K562 (cell line): Measurements from ENCODE around the gene TMEM260. TPM values are rescaled to one million over a fixed set of nuclear protein-coding genes. Genes with fewer than 3 reads are reported as not detected.

ENCODE experiments used
- CXXC5 ChIP-seq: fragments of 250-450 bp; sonication (Bioruptor Pico); IDR thresholded peaks from 2 replicates; pipeline ENCODE4 v1.8.0; 2022; ENCODE audit warnings: inconsistent platforms, mild to moderate bottlenecking, moderate library complexity
- FOXM1 ChIP-seq, 2 experiments: fragments of 450-650 bp in 1 of 2; sonication (generic) in 1 of 2; formaldehyde crosslinking in 1 of 2; IDR thresholded peaks; 2 replicates each; pipeline versions ENCODE4 v1.6.1 to v1.9.0; 2017 to 2022; ENCODE audit warnings: low read depth in 2 of 2, mild to moderate bottlenecking in 2 of 2, missing genetic modification reagents in 1 of 2, moderate library complexity in 1 of 2
- FUS ChIP-seq: fragments of 200-400 bp; formaldehyde crosslinking; optimal IDR thresholded peaks from 2 replicates; pipeline ENCODE3; 2017; ENCODE audit warnings: low read depth, low read length
- HDAC1 ChIP-seq, 2 experiments: fragments of 450-650 bp; IDR thresholded peaks; 2 replicates each; pipeline ENCODE4 v1.6.1; 2016 to 2017; ENCODE audit warnings: inconsistent platforms in 1 of 2, mild to moderate bottlenecking in 1 of 2, moderate library complexity in 1 of 2
- HNRNPL ChIP-seq: fragments of 200-400 bp; formaldehyde crosslinking; IDR thresholded peaks from 2 replicates; pipeline ENCODE4 v1.6.1; 2017; ENCODE audit warnings: low read depth, mild to moderate bottlenecking, low read length
- MCM2 ChIP-seq: fragments of 450-650 bp; IDR thresholded peaks from 2 replicates; pipeline ENCODE4 v1.6.1; 2017; ENCODE audit warnings: low read depth, mild to moderate bottlenecking
- PML ChIP-seq: IDR thresholded peaks from 2 replicates; pipeline ENCODE4 v1.6.1; 2012; ENCODE audit warnings: low read length, inconsistent platforms
- RHOXF2B ChIP-seq: fragments of 250-450 bp; sonication (Bioruptor Pico); conservative IDR thresholded peaks from 2 replicates; pipeline ENCODE4 v1.5.1; 2021
- polyA plus RNA-seq, 8 experiments: library from polyadenylated mRNA; depleted of rRNA in 4 of 8; stranded (reverse) in 5 of 8; unstranded in 3 of 8; fragments of >200 nt; fragmentation: Nextera tagmentation in 2 of 8; fragmentation: Illumina TruSeq in 1 of 8; extraction: Ambion mirVana in 2 of 8; extraction: Trizol in 1 of 8; gene quantifications; 2 replicates each; pipeline versions ENCODE4 v1.2.1 to v1.2.3, GENCODE V29; 2011 to 2014; ENCODE audit warnings: inconsistent platforms in 1 of 8, missing spikeins in 1 of 8
- total RNA-seq, 7 experiments: library from RNA; depleted of rRNA in 6 of 7; stranded (reverse); fragments of >200 nt in 6 of 7; fragmentation: Illumina TruSeq in 2 of 7; extraction: Trizol in 2 of 7; gene quantifications; 2 replicates each; pipeline versions ENCODE4 v1.2.1 to v1.2.3, GENCODE V29; 2011 to 2021; ENCODE audit warnings: low replicate concordance in 1 of 7
- TF ChIP-seq, protein P1 (sequence below): fragments of 450-650 bp; IDR thresholded peaks from 2 replicates; pipeline ENCODE4 v1.6.1; 2018; ENCODE audit not compliant: partially characterized antibody
- TF ChIP-seq, protein P2 (sequence below): fragments of 450-650 bp; IDR thresholded peaks from 2 replicates; pipeline ENCODE4 v1.6.1; 2014; ENCODE audit warnings: low read depth, mild to moderate bottlenecking, moderate library complexity, borderline replicate concordance
- TF ChIP-seq, protein P3 (sequence below): sonication (generic); formaldehyde crosslinking; IDR thresholded peaks from 2 replicates; pipeline ENCODE4 v1.8.1; 2023; ENCODE audit warnings: missing genetic modification reagents, mild to moderate bottlenecking, borderline replicate concordance
- TF ChIP-seq, protein P4 (sequence below): fragments of 450-650 bp; IDR thresholded peaks from 2 replicates; pipeline ENCODE4 v1.6.1; 2017; ENCODE audit warnings: antibody characterized with exemption, mild to moderate bottlenecking

The TMEM260 gene
- total and polyA plus RNA-seq, 9 of the 15 experiments (the other 6 are each of a cell fraction or from before 2014, with no cell fraction given) = 2.2 to 9.4 (median 6.0) TPM

DNA sequence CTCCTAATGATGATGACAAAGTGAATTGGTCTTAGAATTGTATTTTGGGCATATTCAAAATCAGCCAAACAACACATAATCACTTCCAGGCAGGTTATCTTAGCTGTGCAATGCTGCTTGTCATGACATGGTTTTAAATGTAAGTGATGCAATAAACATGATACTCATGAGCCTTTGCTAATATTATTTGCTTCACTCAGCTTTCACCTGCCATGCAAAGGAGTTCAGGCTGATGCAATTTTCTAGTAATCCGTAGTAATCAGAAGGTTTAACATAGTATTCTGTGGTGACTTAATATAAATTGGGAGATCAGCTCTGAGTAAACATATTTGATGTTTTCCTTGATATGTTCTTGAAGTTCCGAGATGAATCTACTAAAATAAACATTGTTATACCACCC, 29.1 kb downstream of the TMEM260 start (continued):
- TF ChIP-seq, protein P1, sequence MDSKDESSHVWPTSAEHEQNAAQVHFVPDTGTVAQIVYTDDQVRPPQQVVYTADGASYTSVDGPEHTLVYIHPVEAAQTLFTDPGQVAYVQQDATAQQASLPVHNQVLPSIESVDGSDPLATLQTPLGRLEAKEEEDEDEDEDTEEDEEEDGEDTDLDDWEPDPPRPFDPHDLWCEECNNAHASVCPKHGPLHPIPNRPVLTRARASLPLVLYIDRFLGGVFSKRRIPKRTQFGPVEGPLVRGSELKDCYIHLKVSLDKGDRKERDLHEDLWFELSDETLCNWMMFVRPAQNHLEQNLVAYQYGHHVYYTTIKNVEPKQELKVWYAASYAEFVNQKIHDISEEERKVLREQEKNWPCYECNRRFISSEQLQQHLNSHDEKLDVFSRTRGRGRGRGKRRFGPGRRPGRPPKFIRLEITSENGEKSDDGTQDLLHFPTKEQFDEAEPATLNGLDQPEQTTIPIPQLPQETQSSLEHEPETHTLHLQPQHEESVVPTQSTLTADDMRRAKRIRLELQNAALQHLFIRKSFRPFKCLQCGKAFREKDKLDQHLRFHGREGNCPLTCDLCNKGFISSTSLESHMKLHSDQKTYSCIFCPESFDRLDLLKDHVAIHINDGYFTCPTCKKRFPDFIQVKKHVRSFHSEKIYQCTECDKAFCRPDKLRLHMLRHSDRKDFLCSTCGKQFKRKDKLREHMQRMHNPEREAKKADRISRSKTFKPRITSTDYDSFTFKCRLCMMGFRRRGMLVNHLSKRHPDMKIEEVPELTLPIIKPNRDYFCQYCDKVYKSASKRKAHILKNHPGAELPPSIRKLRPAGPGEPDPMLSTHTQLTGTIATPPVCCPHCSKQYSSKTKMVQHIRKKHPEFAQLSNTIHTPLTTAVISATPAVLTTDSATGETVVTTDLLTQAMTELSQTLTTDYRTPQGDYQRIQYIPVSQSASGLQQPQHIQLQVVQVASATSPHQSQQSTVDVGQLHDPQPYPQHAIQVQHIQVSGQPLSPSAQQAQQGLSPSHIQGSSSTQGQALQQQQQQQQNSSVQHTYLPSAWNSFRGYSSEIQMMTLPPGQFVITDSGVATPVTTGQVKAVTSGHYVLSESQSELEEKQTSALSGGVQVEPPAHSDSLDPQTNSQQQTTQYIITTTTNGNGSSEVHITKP = no peak
- TF ChIP-seq RHOXF2B (CRISPR knock-in tag) (no peak), FOXM1 (IDR thresholded peaks at IDR 0.05; ENCODE audit: low read depth) (peak; percentile 24; the same call in 1 of the 2 replicates), FOXM1 (CRISPR knock-in tag; IDR thresholded peaks at IDR 0.05; ENCODE audit: low read depth) (no peak), PML (no peak), FUS (no peak), CXXC5 (no peak), HDAC1 (IDR thresholded peaks at IDR 0.05) (no peak), MCM2 (no peak), HNRNPL (no peak)
- TF ChIP-seq, protein P2, sequence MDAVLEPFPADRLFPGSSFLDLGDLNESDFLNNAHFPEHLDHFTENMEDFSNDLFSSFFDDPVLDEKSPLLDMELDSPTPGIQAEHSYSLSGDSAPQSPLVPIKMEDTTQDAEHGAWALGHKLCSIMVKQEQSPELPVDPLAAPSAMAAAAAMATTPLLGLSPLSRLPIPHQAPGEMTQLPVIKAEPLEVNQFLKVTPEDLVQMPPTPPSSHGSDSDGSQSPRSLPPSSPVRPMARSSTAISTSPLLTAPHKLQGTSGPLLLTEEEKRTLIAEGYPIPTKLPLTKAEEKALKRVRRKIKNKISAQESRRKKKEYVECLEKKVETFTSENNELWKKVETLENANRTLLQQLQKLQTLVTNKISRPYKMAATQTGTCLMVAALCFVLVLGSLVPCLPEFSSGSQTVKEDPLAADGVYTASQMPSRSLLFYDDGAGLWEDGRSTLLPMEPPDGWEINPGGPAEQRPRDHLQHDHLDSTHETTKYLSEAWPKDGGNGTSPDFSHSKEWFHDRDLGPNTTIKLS = no peak
- TF ChIP-seq, protein P3, sequence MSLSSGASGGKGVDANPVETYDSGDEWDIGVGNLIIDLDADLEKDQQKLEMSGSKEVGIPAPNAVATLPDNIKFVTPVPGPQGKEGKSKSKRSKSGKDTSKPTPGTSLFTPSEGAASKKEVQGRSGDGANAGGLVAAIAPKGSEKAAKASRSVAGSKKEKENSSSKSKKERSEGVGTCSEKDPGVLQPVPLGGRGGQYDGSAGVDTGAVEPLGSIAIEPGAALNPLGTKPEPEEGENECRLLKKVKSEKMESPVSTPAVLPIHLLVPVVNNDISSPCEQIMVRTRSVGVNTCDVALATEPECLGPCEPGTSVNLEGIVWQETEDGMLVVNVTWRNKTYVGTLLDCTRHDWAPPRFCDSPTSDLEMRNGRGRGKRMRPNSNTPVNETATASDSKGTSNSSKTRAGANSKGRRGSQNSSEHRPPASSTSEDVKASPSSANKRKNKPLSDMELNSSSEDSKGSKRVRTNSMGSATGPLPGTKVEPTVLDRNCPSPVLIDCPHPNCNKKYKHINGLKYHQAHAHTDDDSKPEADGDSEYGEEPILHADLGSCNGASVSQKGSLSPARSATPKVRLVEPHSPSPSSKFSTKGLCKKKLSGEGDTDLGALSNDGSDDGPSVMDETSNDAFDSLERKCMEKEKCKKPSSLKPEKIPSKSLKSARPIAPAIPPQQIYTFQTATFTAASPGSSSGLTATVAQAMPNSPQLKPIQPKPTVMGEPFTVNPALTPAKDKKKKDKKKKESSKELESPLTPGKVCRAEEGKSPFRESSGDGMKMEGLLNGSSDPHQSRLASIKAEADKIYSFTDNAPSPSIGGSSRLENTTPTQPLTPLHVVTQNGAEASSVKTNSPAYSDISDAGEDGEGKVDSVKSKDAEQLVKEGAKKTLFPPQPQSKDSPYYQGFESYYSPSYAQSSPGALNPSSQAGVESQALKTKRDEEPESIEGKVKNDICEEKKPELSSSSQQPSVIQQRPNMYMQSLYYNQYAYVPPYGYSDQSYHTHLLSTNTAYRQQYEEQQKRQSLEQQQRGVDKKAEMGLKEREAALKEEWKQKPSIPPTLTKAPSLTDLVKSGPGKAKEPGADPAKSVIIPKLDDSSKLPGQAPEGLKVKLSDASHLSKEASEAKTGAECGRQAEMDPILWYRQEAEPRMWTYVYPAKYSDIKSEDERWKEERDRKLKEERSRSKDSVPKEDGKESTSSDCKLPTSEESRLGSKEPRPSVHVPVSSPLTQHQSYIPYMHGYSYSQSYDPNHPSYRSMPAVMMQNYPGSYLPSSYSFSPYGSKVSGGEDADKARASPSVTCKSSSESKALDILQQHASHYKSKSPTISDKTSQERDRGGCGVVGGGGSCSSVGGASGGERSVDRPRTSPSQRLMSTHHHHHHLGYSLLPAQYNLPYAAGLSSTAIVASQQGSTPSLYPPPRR (CRISPR knock-in tag) = no peak
- TF ChIP-seq, protein P4, sequence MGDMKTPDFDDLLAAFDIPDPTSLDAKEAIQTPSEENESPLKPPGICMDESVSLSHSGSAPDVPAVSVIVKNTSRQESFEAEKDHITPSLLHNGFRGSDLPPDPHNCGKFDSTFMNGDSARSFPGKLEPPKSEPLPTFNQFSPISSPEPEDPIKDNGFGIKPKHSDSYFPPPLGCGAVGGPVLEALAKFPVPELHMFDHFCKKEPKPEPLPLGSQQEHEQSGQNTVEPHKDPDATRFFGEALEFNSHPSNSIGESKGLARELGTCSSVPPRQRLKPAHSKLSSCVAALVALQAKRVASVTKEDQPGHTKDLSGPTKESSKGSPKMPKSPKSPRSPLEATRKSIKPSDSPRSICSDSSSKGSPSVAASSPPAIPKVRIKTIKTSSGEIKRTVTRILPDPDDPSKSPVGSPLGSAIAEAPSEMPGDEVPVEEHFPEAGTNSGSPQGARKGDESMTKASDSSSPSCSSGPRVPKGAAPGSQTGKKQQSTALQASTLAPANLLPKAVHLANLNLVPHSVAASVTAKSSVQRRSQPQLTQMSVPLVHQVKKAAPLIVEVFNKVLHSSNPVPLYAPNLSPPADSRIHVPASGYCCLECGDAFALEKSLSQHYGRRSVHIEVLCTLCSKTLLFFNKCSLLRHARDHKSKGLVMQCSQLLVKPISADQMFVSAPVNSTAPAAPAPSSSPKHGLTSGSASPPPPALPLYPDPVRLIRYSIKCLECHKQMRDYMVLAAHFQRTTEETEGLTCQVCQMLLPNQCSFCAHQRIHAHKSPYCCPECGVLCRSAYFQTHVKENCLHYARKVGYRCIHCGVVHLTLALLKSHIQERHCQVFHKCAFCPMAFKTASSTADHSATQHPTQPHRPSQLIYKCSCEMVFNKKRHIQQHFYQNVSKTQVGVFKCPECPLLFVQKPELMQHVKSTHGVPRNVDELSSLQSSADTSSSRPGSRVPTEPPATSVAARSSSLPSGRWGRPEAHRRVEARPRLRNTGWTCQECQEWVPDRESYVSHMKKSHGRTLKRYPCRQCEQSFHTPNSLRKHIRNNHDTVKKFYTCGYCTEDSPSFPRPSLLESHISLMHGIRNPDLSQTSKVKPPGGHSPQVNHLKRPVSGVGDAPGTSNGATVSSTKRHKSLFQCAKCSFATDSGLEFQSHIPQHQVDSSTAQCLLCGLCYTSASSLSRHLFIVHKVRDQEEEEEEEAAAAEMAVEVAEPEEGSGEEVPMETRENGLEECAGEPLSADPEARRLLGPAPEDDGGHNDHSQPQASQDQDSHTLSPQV = 0 out of 2 replicates have a peak, but pooled peaks have one; percentile 16
